Activated CD4-positive, alpha-beta T cell treated with anti-CD3 and anti-CD28 coated beads, Interleukin-2, amount 50 U/mL, for 48 hours (primary cell): ENCODE measurements around the gene TOR4A.
A peak's percentile ranks its signal among the peaks of the same experiment; 100 is the strongest.

Experiments
- DNase-seq, 2 experiments: peaks; one replicate each; pipeline ENCODE4 v3.0.0-alpha.2; 2020

The TOR4A gene

GRCh38 chr9:137296670-137297664, 19.4 kb downstream of the TOR4A start:
- DNase-seq = no peak

DNA sequence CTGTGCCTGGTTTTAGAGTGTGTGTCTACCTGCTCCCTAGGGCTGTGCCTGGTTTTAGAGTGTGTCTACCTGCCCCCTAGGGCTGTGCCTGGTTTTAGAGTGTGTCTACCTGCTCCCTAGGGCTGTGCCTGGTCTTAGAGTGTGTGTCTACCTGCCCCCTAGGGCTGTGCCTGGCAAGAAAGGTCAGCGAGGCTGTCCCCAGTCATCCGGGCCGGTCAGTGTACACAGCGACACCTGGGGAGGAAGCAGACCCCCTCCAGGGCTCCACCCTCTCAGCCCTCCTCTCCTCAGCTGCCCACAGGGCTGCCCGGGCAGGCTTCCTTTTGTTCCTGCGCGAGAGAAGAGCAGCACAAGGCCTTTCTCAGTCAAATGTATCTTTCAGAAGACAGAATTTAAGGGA, 20.4 kb downstream of the TOR4A start:
- no peak for DNase-seq

GRCh38 chr9:137298401-137299202, 21.1 kb downstream of the TOR4A start:
- no peak for DNase-seq

- no peak for DNase-seq
These were observed 21.7 kb downstream of the TOR4A start for GRCh38 chr9:137299203-137299565.

DNA sequence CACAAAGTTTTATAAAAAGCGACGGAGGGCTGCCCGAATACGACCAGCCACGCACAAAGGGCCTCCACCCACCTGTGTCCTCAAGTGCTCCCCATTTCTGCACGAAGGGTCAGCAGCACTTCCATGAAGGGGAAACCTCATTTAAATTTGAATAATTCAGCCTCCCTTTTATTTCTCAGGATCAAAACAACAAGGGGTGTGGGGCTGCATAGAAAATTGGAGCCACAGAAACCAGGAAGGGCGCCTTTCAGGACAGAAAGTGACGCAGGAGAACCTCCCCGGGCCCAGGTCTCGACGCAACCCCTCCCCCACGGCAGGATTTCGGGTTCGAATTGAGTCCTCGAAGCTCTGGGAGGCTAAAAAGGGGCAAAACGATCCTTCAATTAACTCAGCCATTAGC, 22.4 kb downstream of the TOR4A start:
- DNase-seq = no peak

DNA sequence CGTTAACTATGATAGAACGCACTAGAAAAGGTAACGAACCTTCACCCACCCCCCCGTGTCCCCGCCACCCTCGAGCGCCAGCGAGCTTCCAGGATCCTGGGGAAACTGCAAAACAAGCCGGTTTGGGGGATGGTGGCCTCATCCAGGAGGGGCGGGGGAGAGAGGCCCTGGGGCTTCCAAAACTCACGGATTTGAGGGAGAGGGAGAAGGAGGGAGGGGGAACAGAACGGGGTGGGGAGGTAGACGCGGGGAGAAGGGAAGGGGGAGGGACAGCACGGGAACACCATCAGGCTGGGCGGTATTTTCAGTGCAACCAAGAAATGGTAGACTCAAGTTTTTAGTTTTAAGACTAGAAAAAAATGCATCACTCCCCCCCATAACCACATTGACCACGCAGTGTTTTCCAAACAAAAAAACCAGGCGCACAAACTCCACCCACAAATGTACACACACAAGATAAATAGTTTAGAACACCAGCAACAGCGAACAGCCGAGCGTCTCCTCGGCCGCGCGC, 23.1 kb downstream of the TOR4A start:
- DNase-seq = no peak

DNA sequence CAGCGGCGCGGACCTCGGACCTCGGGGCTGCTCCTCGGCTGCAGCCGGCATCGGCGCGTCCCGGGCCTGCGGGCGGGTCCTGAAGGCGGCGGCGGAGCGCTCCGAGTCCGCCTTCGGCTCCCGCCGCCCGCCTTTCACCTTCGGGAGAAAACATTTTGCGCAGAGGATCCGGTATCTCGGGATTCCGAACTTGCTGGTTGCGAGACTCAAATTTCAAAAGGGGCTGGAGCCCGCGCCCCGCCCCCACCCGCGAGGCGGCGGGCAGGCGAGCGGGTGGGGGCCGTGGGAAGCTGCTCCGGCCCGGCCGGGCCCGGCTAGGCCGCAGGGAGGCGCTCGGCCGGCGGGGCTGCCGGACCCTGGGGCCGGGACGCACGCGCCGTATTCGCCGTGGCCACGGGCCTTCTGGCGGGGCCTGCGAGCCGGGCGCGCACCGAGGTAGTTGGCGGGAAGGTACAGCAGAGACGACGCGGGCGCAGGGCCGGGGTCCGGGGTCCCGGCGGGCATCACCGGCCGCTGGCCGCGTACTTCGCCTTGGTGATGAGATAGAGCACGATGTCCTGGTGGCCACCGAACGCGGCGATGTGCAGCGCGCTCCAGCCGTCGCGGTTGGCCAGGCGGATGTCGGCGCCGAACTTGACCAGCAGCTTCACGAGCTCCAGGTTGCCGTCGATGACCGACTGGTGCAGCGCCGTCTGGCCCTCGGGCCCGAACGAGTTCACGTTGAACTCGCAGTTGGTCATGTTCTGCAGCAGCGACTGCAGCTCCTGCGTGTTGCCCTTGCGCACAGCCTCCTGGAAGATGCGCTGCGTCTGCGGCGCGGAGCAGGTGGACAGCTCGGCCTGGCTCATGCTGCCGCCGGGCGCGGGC, 23.8 kb downstream of the TOR4A start:
- peak in 1 of 2 experiments; percentile 51 for DNase-seq

DNA sequence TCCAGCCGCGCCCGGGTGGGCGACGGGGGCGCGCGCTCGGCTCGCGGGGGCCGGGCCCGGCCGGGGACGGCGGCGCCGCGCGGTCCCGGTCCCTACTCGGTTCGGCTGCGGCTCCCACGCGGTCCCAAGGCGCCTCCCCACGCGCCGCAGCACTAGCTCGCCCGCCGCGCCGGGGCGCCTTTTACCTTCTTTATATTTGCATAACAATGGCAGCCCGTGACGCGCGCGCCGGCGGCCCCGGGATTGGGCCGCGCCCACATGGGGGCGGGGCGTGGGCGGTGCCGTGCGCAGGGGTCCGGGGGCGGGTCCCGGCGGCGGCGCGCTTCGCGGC, 24.6 kb downstream of the TOR4A start, which contains the start of gene NRARP:
Gene NRARP, minus strand, starts transcription at position 154 of the 331 bp plus-strand sequence. CDS start 343 bp downstream, outside the sequence.
- peak; percentile 90 to 91 for DNase-seq

DNA sequence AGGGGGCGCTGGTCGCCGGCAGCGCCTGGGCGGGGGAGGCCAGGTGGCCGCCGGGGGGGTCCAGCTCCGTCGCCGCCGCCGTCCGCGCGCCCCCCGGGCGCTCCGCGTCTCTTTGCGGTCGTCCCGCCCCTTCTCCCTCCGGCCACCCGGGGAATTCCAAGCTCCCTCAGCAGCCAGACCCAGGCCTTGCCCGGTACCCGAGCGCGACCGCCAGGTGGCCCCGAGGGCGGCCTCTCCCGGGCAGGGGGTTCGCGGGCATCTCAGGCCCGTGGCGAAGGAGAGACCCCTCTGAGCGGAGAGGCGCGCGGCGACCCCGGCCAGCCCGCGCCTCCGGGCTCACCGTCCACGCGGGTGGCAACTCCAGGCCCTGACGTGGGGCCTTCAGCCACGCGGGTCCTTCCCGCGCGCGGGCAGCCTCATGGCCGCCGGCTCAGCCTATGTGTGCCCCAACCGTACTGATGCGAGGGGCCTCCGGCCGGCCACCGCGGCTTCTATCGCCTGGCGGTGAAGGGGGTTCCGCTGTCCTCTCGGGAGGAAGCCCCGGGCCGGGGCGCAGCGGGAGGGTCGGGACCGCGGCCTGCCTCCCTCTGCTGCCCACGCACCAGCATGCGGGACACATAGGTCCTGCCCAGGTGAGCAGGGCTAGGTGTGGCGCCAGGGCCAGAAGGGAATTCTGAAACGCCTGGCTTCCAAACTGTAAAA, 25.1 kb downstream of the TOR4A start:
- no peak for DNase-seq

- DNase-seq = no peak
These were observed 25.8 kb downstream of the TOR4A start for GRCh38 chr9:137303151-137303892.

DNA sequence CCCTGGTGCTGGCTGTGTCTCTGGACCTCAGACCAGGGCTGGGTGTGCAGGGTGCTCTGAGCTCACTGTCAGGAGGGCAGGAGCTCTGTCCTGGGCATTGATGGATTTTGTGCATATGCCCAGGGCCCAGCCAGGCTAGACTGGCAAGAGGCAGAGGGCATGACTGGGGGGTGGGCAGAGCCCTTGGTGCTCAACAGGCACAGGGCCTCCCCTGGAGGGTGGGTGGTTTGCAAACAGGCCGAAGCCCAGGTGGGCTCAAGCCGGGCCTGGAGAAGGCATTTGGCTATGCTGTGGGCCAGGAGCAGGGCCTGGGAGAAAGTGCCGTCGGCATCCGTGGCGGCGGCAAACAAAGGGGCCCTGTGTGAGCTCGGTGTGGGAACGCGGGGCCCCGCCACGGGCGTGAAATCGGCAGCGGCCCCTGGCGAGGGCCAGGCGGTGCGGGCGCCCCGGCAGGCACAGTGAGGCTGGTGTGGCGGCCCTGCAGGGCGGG, 26.4 kb downstream of the TOR4A start:
- no peak for DNase-seq

GRCh38 chr9:137304383-137305059, 27.0 kb downstream of the TOR4A start:
- DNase-seq = no peak

DNA sequence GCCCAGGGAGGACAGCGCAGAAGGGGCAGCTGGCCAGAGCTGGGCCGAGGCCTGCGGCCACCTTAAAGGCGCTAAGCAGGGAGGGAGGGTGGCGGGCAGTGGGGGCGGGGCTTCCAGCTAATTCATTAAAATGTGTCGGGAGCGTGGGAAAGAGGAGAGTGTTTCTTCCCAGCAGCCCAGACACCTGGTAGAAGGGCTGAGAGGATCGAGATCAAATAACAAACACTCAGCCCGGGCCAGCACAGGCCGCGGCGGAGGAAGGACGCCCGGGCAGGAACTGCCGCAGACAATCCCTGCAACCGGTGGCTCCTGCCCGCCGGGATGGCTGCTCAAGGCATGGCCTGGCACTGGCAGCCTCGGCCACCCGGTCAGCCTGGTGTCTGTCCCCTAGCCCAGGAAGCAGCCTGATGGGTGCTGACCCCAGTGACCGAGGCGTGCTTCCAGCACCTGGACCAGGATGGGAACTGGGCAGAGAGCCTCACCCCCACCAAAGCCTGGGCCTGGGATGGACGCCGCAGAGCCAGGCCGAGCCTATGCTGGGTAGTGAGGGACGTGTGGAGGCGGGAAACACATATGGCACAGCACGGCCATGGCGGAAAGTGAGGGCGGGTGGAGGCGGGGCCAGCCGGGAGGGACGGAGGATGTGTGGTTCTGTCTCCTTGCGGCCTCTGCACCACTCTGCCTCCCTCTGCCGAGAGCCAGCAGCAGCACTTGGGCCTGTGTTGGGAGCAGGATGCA, 27.7 kb downstream of the TOR4A start:
- DNase-seq = peak; percentile 78 to 82

DNA sequence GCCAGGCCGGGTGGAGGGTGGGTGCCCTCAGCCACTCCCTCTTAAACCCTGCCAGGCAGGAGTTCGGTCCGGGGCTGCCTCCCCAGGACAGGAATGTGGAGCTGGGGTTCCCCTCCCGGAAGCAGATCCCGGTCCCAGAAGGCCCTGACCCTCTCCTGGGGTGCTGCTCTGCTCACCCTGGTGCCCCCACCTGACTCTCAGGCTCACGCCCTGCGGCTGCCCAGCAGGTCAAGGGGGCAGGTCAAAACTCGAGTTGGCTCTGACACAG, 28.2 kb downstream of the TOR4A start:
- no peak for DNase-seq

DNA sequence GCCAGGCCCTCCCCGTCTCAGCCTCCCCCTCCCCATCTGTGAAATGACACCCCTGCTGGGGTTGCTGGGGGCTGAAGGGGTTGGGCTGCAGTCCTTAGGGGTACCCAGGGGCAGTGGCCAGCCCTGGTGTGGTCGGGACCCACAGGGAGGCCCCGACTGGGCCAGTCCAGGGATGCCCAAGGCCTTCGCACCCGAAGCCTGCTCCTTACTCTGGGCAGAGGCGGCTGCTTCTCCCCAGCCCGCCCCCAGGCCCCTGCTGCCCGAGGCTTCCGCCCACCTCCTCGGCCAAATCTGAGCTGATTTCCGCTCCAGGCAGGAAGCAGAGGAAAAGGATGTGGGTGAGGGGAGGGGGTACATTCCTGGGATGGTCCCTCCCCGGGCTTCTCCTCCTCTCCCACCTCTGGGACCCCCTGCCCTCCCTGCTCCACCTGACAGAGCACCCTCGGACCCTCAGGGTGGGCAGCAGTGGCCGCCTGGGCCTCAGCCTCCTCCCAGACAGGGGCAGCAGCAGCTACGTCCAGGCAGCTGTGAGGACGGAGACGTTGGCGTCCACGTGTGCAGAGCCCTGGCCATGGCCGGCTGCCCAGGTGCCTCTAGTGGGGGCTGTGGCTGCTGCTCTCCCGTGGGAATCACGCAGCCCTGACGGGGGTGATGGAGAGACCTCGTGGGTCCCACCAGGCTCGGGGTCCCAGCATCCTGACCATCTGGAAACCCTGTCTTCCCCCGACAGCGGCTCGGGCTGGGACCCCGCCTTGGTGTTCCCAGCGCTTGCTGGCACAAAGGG, 28.7 kb downstream of the TOR4A start:
- DNase-seq = no peak

DNA sequence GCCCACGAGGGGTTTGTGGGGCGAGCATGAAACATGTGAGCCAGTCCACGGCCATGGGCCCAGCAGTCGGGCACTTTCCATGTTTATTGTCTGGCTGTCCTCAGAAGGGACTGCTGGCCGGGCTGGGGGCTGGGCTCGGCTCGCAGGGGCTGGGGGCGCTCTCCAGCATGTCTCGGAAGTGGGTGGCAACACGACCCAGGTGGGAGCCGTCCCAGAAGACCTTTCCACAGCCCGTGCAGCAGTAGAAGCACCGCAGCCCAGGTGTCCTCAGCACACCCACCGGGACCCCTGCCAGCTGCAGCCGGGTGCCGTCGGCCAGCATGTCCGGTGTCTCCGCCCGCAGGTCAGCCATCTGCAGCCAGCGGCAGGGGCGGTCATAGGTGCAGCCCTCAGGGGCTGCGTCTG, 29.3 kb downstream of the TOR4A start:
- no peak for DNase-seq

DNA sequence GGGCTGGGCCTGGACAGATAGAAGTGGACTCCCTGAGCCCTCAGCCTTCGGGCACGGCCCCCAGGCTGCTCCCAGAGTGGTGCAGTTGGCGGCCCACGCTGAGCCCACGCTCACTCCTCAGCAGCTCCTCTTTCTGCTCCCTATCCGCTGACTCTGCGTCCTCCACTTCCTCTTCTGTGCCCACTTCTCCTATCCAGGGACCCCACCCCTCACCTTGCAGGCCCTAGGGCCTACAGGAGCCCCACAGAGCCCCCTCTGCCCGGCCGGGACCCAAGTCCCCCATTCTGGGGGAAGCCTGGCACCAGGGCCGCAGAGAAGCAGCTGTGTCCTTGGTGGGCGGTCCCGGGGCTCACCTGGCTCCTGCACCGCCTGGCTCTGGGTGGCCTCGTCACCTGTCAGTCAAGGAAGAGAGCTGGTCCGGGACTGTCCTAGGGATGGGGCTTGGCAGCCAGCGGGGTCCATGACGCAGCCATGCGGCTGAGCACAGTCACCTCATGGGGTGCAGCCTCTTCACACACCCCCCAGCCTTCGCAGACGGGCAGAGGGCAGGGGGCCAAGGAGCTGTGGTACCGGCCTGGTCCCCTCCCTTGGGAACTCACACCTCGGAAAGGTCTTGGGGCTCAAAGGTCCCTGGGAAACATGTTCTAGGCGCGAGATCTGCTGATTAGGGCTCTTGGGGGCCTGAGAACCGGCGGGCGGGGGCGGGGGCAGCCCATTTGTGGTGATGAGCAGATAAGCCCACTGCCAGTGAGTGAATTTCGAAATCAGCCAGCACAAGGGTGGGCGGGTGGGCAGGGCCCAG, 29.9 kb downstream of the TOR4A start:
- no peak for DNase-seq

DNA sequence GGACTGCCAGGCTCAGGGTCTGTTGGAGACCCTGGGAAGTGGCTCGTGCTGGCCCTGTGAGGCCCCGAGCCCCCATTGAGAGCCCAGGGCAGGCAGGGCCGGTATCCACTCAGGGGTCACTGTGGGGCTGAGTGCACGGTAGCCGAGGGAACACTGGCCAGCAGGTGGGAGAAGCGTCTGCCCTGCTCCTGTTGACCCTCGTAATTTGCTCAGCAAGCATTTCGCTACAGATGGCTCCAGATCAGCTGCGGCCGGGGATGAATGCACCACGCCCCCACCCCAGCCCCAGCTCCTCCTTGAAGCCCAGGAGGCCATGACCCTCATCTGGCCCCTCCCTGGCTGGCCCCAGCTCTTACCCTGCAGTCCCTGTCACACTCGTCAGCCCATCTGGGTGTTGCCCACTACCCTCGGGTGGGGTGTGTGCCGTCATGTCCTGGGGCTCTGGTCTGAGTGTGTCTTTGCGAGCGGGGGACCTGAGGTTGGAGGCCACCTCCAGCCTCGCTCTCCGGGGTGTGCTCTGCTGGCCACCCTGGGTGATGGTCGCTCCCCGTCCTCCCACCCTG, 30.6 kb downstream of the TOR4A start:
- DNase-seq = no peak
